ENCODE results near the gene FBXW5.
A peak's percentile ranks its signal among the peaks of the same experiment; 100 is the strongest.

FBXW5 gene

DNA sequence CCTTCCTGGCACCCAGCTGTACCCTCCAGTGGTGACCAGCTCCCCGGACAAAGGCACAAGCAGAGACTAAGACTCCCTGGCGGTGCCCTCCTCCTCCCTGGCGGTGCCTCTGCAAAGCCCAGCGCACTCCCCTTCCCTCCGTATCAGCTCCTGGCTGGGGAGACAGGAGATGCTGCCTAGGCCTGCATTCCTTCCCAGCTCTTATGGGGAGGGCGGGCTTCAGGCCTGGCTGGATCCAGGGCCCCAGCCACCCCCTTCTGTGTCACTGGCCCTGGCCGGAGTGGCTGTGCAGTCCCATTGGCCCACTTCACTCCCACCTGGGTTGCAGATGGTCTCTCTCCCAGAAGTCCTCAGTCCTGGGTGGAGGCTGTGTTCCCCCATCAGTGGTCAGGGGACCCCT is 13.9 kb upstream of the FBXW5 start:
- H3K27me3 Mint-ChIP-seq = no peaks in the 10 kb centered on the region
- H3K4me3 Mint-ChIP-seq = no peak overlapping the region
- H3K4me1 Mint-ChIP-seq = peaks cover 3% of the 10 kb centered on the region
- peaks cover 2% of the 10 kb centered on the region for H3K36me3 Mint-ChIP-seq
- H3K27ac Mint-ChIP-seq = no peak overlapping the region
- H3K9me3 Mint-ChIP-seq = peaks cover 5% of the 10 kb centered on the region

GRCh38 chr9:136957901-136958300 is 13.4 kb upstream of the FBXW5 start:
- H3K27me3 Mint-ChIP-seq = no peaks in the 10 kb centered on the region
- H3K27ac Mint-ChIP-seq = no peak overlapping the region
- peaks cover 2% of the 10 kb centered on the region for H3K36me3 Mint-ChIP-seq
- H3K9me3 Mint-ChIP-seq = peaks cover 5% of the 10 kb centered on the region
- H3K4me3 Mint-ChIP-seq = no peak overlapping the region
- H3K4me1 Mint-ChIP-seq = peaks cover 3% of the 10 kb centered on the region

DNA sequence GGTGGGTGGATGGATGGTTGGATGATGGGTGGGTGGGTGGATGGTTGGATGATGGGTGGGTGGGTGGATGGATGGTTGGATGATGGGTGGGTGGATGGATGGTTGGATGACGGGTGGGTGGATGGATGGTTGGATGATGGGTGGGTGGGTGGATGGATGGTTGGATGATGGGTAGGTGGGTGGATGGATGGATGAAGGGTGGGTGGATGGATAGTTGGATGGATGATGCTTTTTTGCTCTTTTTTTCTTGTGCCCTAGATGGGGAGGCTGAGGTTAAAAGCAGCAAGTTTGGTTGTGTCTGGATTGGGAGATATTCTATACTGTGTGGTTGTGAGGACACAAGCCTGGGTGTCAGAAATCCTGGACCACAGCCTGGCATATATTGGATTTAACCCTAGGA is 12.9 kb upstream of the FBXW5 start:
- Mint-ChIP-seq H3K27me3 (no peaks in the 10 kb centered on the region), H3K4me3 (no peak overlapping the region), H3K36me3 (peaks cover 2% of the 10 kb centered on the region)

DNA sequence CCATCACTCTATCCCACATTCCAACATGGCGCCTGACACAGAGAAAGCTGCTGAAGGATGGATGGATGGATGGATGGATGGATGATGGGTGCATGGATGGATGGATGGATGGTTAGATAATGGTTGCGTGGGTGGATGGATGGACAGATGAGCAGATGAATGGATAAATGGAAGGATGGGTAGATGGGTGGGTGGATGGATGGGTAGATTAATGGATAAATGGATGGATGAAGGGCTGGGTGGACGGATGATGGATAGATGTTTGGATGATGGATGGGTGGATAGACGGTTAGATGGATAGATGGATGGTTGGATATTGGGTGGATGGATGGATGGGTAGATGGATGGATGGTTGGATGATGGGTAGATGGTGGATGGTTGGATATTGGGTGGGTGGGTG is 12.1 kb upstream of the FBXW5 start:
- no peaks in the 10 kb centered on the region for H3K27me3 Mint-ChIP-seq
- peak overlapping the region; percentile 71 for H3K27ac Mint-ChIP-seq
- H3K4me1 Mint-ChIP-seq = peaks cover 3% of the 10 kb centered on the region
- H3K9me3 Mint-ChIP-seq = peaks cover 5% of the 10 kb centered on the region
- H3K36me3 Mint-ChIP-seq = peaks cover 2% of the 10 kb centered on the region
- H3K4me3 Mint-ChIP-seq = no peak overlapping the region

More for the DNA sequence above, 12.9 kb upstream of the FBXW5 start:
- Mint-ChIP-seq H3K4me1 (peaks cover 3% of the 10 kb centered on the region), H3K27ac (peak overlapping the region; percentile 55), H3K9me3 (peaks cover 5% of the 10 kb centered on the region)

DNA sequence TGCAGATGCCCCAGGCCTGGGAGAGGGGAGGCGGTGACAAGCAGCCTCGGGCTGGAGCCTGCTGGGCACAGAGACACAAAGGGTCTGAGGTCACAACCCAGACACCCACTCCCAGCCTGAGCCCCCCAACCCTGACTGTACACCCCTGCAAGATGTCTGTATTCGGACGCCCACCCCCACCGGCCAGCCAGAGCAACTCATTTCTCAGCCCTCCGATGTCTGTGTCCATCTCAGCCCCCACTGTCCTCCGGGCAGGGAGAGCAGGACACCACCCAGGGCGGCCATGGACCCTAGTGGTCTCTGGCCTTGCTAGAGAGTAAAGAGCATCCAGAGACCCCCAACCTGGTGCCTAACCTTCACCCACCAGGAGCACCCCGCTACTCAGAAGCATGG is 11.4 kb upstream of the FBXW5 start:
- Mint-ChIP-seq H3K27me3 (no peaks in the 10 kb centered on the region), H3K4me3 (no peak overlapping the region), H3K4me1 (peaks cover 3% of the 10 kb centered on the region), H3K9me3 (peaks cover 5% of the 10 kb centered on the region), H3K27ac (no peak overlapping the region), H3K36me3 (peaks cover 2% of the 10 kb centered on the region)

DNA sequence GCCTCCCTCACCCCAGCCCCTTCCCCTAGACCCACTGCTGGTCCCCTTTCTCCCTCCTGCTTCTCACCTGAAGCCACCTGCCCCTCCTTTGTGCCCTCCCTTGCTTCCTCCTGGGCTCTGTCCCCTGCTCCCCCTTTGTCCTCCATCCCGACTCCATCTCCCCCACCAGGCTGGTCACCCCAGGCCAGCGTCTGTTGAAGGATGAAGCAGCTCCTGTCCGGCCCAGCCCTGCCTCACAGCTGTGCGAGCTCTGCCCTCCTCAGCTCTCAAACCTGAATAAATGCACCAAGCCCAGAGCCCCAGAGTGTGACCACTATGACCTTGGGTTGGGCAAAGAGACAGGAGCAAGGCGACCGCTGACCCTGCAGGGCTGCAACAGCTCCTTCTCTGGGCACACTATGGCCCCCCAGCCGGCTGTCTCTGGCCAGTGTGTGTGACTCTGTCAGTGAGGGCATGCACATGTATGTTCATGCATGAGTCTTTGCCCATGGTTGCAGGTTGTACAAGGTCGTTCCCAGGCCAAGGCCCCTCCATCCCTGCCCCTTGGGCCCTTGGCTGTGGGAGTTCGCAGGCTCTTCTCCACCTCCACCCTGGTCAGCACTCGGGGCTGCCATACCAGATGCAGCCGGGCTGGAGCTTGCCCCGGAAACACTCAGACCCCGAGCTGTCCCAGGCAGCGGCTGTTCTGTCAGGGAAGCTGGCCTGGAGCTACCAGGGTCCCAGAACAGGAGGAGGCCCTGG is 10.8 kb upstream of the FBXW5 start:
- Mint-ChIP-seq H3K36me3 (peaks cover 2% of the 10 kb centered on the region), H3K4me1 (peaks cover 3% of the 10 kb centered on the region), H3K9me3 (peaks cover 5% of the 10 kb centered on the region), H3K4me3 (no peak overlapping the region), H3K27me3 (no peaks in the 10 kb centered on the region), H3K27ac (no peak overlapping the region)

GRCh38 chr9:136954270-136955083 is 9.9 kb upstream of the FBXW5 start:
- Mint-ChIP-seq H3K4me3 (no peak overlapping the region), H3K27me3 (no peaks in the 10 kb centered on the region), H3K36me3 (peaks cover 2% of the 10 kb centered on the region), H3K27ac (no peak overlapping the region), H3K4me1 (no peaks in the 10 kb centered on the region), H3K9me3 (peaks cover 5% of the 10 kb centered on the region)

DNA sequence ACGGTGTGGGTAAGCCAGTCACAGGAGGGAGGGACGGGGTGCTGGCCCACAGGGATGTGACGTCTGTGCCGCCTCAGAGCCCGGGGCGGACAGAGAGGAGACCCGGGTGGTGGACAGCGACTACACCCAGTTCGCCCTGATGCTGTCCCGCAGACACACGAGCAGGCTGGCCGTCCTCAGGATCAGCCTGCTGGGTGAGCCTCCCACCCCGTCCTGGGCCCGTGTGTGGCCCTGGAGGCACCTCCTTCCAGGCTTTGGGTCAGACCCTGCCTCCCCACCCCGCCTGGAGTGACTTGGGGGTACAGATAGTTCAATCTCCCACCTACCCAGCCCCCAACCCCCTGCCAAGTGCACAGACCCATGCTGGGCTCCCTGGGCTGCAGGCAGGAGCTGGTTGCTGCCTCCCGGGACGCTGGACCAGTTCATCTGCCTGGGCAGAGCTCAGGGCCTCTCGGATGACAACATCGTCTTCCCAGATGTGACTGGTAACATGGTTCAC is 9.3 kb upstream of the FBXW5 start:
- peaks cover 2% of the 10 kb centered on the region for H3K36me3 Mint-ChIP-seq

DNA sequence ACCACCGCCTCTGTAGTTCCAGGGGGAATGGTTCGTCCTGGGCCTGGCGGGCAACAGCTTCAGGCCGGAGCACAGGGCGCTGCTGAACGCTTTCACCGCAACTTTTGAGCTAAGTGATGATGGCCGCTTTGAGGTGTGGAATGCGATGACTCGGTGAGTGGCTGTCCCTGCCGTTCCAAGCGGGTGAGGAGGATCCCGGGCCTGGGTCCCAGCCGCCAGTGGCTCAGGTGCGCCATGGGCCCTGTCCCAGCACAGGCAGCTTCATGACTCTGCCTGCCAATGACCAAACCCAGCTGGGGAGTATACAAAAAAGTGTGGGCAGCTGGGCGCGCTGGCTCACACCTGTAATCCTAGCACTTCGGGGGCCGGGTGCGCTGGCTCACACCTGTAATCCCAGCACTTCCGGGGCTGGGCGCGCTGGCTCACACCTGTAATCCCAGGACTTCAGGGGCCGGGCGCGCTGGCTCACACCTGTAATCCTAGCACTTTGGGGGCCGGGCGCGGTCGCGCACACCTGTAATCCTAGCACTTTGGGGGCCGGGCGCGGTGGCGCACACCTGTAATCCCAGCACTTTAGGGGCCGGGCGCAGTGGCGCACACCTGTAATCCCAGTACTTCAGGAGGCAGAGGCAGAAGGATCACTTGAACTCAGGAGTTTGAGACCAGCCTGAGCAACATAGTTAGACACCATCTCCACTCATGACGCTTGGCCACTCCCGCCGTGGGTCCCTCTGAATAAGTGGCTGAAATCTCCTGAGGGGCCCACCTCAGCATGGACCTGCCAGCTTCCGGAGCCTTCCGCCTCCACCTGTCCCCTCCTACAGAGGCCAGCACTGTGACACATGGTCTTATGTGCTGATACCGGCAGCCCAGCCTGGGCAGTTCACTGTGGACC is 8.6 kb upstream of the FBXW5 start:
- H3K27me3 Mint-ChIP-seq = no peaks in the 10 kb centered on the region
- H3K4me1 Mint-ChIP-seq = no peaks in the 10 kb centered on the region
- H3K27ac Mint-ChIP-seq = no peak overlapping the region
- H3K9me3 Mint-ChIP-seq = peaks cover 5% of the 10 kb centered on the region
- H3K36me3 Mint-ChIP-seq = peaks cover 2% of the 10 kb centered on the region
- H3K4me3 Mint-ChIP-seq = no peak overlapping the region

More for the DNA sequence above, 9.3 kb upstream of the FBXW5 start:
- H3K4me3 Mint-ChIP-seq = no peak overlapping the region
- no peaks in the 10 kb centered on the region for H3K27me3 Mint-ChIP-seq
- H3K27ac Mint-ChIP-seq = no peak overlapping the region
- H3K9me3 Mint-ChIP-seq = peaks cover 5% of the 10 kb centered on the region
- H3K4me1 Mint-ChIP-seq = no peaks in the 10 kb centered on the region

- H3K4me3 Mint-ChIP-seq = no peak overlapping the region
- H3K27ac Mint-ChIP-seq = no peak overlapping the region
- H3K9me3 Mint-ChIP-seq = peaks cover 5% of the 10 kb centered on the region
- H3K36me3 Mint-ChIP-seq = peaks cover 2% of the 10 kb centered on the region
- no peaks in the 10 kb centered on the region for H3K27me3 Mint-ChIP-seq
- no peaks in the 10 kb centered on the region for H3K4me1 Mint-ChIP-seq
These were observed 7.8 kb upstream of the FBXW5 start for GRCh38 chr9:136952321-136952850.

DNA sequence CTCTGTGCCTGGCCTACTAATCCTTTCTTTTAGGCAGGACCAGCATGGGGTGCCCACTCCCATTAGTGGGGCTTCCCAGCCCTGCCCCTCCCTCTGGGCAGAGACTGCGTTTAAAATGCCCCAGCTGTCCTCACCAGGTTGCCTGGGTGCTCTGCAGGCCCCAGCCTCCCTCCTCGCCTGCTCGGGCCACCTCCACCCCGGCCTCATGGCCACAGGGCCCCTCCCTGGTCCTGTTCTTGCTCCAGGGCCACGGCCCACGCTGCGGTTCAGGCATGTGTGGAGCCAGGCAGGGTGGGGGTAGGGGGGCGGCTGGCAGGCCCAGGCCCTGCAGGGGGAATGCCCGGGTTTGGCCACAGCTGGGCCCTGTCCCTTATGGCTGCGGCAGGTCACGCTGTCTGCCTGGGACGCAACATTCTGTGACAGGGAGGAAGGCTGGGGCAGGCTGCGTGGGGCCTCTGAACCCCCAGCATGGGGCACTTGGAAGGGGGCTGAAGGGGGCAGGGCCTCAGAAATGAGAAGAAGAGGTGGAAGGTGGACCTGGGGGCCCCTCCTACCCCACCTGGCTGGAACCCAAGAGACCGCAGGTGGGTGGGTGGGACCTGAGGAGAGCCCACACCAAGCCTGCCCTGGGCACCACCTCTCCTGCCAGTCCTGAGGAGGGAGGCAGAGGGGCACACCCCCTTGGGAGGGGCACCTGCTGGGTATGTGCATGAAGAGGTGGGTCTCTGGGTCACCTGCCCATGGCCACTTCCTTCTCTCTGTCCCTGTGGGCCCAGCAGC is 7.2 kb upstream of the FBXW5 start, which contains the start of gene LCN12:
LCN12 (plus strand) TSS at position 733 of the 780 bp plus-strand sequence. CDS start 55 bp downstream, outside the sequence.
- Mint-ChIP-seq H3K4me1 (no peaks in the 10 kb centered on the region), H3K4me3 (peak within 1 kb of the TSS; percentile 4), H3K27ac (no peak within 1 kb of the TSS), H3K36me3 (peaks cover 2% of the 10 kb centered on the region), H3K9me3 (peaks cover 4% of the 10 kb centered on the region), H3K27me3 (no peaks in the 10 kb centered on the region)

- Mint-ChIP-seq H3K27ac (no peak overlapping the region), H3K27me3 (no peaks in the 10 kb centered on the region), H3K4me3 (peak overlapping the region; percentile 82), H3K4me1 (no peaks in the 10 kb centered on the region), H3K36me3 (no peaks in the 10 kb centered on the region), H3K9me3 (no peaks in the 10 kb centered on the region)
These were observed 6.2 kb upstream of the FBXW5 start for GRCh38 chr9:136950656-136951276.

DNA sequence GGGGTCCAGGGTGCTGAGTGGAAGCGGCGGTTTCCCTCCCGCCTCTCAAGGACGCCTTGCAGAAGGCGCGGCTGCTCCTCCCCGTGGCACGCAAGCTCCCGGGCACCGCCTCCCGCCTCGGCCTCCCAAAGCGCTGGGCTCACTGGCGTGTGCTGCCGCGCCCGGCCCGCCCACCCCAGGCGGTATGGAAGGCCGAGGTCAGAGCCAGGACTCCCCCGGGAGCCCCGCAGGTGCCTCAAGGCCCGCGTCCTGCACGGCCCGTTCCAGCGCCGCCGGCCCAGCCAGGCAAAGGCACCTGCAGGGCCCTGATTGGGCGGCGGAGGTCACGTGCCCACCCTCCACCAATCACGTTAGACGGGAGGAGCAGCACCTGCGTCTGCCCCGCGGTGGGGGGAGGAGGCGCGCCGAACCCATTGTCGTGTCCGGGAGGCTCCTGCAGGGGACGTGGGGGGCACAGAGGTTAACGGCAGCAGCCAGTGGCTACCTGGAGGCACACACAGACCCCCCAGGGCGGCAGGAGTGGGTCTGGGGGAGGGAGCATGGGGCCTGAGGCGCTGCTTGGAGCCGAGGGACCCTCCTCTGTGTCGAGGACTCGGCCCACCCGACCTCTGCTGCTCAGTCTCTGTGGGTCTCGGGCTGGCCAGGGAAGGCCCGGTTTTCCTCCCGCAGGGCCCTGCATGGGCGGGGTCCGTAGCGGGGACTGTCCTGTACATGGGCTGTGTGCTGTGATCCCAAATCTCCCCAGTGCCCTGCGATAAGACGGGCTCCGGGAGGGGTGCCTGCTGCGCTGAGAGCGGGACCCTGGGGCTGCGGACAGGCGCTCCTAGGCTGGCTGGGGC is 5.5 kb upstream of the FBXW5 start:
- Mint-ChIP-seq H3K36me3 (no peaks in the 10 kb centered on the region), H3K9me3 (no peaks in the 10 kb centered on the region), H3K27me3 (no peaks in the 10 kb centered on the region), H3K4me3 (peak overlapping the region; percentile 82), H3K27ac (peak overlapping the region; percentile 80), H3K4me1 (no peaks in the 10 kb centered on the region)

All from activated naive CD4-positive, alpha-beta T cell treated with anti-CD3 and anti-CD28 coated beads, Interleukin-2, amount 50 U/mL, for 24 hours (primary cell).